Cerebellar nuclear complex (tissue), 1 donor: ENCODE data around the gene IQCK.

Experiments
- DNase-seq, 2 experiments: peaks; one replicate each; lab custom pipeline; 2025; lab: John Stamatoyannopoulos, UW

Gene IQCK

DNA sequence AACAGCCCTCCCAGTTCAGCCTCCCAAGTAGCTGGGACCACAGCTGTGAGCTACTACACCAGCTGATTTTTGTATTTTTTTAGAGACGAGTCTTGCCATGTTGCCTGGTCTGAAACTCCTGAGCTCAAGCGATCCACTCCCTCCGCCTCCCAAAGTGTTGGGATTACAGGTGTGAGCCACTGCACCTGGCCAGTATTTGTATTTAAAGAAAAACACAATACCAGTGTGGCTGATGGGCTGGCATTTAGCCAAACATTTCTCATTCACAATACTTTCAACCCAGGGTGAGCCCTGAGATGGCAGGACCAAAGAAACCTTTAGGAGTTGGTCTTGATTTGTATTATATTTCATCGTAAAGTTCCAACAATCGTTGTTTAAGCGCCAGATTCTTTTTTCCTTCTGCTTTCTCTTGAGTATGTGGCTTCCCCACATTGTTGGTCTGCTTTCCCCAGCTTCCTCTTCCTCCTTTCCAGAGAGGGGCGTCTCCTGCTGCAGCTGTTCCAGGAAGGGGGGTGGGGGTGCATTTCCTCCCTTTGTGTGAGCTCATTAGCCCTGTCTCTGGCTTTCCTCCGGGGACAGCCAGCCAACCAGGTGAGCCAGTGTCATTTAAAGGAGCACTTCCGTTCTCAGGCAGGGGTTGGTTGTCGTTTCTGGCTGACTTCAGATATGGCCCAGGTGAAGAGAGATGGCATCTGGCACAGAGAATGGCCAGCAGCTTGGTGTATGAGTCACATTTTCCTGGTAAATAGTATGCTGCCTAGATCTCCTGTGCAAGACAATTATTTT is 86.7 kb downstream of the IQCK start:
- DNase-seq = no peak

DNA sequence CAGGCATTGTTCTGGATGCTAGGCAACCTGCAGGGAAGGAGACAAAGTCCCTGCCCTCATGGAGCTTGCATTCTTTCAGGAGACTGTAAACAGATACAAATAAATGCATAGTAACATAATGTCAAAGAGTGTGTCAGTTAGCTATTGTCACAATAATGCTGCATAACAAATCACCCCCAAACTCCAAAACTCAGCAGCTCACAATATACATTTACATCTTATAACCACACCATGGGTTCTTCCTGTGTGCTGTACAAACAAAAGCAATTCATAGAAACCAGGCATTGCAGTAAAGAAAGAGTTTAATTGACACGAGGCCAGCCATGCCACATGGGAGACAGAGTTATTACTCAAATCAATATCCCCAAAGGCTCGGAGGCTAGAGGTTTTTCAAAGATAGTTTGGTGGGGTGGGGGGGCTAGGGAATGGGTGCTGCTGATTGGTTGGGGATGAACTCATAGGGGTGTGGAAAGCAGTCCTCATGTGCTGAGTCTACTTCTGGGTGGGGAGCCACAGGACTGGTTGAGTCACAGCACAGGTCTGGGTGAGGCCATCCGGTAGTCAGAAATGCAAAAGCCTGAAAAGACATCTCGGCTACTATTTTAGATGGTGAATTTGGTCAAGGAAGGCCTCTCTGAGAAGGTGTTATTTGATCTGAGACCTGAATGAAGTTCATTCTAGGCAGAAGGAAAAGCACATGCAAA is 87.5 kb downstream of the IQCK start:
- no peak for DNase-seq

DNA sequence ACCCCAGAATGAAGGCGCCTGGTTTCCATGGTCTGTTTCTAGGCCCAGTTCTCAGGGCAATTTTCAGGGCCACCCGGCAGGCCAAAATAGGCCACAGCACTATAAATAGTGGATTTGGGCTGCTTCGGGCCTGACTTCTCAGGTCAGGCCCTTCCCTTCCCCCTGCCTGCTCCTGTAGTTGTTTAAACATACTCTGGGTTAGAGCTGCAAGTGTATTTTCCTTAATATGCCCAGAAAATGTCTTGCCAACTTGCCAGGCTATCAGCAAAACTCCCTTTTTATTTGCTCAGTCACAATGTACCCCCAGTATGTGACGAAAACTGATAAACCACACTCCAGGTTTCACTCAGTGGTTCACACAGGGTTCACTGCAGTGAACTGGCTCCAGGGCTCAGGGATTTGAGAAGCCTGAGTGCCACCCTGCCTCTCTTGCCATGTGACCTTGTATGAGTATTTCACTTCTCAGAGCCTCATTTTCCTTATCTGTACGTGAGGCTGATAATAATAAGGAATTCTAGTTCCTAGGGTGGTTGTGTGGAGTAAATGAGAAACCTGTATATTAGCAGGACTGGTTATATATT is 90.1 kb downstream of the IQCK start:
- DNase-seq = no peak

DNA sequence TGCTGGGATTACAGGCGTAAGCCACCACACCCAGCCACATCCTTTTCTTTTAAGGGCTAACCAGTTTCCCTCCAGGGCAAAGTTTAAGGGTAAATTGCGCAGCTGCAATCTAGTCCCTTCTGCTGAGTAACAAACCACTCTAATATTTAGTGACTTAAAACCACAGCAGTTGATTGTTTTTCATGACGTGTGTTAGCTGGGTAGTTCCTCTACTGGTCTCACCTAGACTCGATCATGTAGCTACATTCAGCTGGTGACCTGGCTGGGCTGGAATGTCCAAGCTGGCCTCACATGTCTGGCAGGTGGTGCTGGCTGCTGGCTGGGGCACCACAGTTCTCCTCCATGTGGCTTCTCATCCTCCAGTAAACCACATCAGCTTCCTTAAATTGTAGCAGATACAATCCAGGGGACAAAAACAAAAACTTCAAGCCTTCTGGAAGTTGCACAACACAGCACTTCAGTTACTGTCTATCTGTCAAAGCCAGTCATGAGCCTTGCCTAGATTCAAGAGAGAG is 91.1 kb downstream of the IQCK start:
- no peak for DNase-seq

DNA sequence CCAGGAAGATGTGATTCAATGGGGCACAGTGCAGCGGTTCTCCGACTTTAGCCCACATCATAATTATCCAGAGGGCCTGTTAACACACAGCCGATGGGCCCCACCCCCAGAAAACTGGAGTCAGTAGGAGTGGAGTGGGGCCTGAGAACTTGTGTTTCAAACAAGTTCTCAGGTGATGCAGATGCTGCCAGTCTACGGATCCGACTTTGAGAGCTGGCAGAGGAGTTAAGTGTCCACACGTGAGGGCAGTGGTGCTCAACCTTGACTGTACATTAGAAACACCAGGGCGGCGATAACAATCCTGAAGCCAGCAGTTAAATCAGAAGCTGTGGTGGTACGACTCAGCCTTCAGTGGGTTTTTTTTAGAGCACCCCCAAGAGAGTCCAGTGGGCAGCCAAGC is 91.6 kb downstream of the IQCK start:
- DNase-seq = no peak

DNA sequence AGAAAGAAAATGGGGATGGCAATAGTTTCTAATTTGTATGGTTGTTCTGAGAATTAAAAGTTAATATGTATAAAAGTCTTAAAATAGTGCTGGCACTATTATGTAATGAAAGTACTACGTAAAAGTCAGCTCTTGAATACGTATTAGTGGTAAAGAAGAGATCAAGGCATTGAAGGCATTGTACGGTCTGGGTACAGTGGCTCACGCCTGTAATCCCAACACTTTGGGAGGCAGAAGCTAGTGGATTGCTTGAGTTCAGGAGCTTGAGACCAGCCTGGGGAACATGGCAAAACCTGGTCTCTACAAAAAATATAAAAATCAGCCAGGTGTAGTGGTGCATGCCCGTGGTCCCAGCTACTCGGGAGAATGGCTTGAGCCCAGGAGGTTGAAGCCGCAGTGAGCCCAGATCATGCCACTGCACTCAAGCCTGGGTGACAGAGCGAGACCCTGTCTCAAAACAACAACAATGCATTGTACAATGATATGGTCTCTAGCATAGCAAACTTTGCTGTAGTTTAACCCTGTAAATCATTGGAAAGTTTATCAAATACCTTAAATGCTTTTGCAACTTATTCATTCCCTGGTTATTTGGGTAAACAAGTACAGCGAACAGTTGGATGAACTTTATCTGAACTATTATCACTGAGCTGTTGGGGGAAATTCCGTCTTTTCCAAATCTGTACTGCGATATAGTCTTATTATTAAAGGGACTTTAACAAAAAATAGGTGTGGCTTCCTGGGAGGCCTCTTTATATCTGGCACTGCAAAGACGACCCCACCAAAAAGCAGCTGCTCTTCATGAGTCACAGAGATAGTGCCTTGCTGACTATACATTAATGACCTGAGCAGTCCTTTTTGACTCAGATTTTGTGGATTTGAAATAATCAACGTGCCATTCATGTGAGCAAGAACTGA is 93.0 kb downstream of the IQCK start:
- no peak for DNase-seq

DNA sequence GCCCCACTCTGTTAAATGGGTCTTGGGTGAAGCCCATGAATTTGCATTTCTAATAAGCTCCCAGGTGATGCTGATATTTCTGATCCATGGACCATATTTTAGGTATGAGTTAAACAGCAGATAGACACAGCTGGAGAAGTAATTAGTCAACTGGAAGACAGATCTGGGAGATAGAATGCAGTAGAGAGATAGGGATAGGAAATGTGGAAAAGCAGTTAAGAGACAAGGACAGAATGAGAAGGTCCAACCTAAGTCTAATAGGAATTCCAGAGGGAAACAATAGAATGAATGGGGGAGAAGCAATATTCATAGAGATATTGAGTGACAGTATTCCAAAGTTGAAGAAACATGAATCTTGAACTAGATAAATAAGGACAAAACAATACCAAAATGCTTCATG is 94.9 kb downstream of the IQCK start:
- no peak for DNase-seq

DNA sequence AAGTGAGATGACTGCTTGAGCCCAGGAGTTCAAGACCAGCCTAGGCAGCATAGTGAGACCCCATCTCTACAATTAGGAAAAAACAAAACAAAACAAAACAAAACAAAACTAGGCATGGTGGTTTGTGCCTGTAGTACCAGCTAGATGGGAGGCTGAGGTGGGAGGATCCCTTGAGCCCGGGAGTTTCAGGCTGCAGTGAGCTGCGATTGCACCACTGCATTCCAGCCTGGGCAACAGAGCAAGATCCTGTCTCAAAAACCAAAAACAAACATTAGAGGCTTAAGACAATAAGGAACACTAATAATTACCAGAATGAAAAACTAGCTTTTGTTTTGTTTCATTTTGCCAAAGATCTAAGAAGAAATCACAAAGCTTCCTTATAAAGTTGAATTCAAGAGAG is 97.3 kb downstream of the IQCK start:
- DNase-seq = no peak

DNA sequence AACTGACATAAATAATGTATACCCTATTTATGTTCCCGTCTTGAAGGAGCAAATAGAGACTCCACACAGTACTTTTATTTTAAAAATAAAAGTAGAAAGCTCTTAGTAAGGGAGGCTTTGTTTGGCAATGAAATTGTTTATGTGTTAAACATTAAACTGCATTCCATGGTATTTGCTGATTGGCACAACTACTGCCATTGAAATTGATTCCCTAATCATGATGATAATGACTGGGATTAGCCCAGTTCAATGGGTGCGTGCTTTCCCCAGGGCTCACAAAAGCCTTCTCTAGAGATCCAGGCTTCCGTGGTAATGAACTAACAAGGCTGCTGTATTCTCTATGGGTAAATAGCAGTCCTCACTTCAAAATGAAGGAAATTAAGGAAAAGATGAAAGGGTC is 99.1 kb downstream of the IQCK start:
- no peak for DNase-seq

DNA sequence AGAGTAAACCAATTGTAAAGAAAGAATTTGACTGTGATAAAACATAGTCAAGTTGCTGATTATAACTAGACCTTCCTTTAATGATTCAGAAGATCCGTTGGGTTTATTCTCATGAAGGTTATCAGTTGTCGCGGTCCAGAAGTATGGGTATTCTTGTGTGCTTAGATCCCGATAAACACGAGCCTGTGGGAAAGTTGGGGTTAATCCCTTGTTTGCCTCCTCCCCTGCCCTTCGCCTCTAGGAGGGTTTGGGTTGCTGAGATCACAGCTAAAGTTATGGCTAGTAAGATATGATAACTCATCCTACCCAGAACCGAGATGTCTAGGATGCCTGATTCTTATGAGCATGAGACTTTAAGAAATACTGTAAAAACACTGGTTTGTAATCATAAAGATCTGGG is 99.8 kb downstream of the IQCK start:
- no peak for DNase-seq

DNA sequence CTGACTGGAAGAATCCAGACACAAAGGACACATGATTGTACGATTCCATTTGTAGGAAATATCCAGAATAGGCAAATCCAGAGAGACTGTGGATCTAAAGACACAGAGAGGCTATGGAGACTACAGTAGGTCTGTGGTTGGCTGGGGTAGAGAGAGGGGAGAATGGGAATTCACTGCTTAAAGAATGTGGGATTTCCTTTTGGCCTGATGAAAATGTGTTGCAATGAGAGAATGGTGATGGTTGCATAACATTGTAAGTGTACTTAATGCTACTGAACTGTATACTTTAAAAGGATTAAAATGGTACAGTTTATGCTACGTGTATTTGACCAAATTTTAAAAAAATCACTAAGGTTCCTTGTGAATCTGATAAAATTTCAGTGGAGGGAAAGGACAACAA is 104.5 kb downstream of the IQCK start:
- no peak for DNase-seq

DNA sequence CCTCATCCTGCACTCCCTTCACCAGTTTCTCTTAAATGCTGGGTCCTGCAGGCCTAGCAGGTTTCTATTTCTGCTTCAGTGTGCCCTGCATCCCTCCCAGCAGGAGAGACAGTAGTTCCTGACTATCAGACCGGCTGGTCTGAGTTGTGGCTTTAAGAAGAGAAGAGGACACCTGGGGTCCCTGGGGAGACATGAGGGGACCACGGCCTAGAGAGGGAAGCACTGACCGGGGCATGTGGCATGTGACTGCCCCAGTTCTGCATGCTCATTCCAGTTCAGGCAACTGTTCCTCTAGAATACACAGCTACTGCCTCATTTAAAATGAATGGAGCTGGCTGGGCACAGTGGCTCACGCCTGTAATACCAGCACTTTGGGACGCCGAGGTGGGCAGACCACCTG is 105.3 kb downstream of the IQCK start:
- no peak for DNase-seq

DNA sequence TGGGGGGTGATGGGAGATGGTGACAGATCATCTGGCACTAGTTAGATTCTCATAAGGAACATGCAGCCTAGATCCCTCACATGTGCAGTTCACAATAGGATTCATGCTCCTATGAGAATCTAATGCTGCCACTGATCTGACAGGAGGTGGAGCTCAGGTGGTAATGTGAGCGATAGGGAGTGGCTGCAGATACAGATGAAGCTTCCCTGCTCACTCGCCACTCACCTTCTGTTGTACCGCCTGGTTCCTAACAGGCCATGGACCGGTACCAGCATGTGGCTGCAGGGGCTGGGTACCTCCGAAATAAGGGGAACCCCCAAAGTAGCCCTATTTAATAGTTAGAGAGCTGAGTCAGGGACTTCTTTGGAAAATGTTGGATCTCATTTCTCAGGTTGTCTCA is 106.1 kb downstream of the IQCK start:
- DNase-seq = no peak

DNA sequence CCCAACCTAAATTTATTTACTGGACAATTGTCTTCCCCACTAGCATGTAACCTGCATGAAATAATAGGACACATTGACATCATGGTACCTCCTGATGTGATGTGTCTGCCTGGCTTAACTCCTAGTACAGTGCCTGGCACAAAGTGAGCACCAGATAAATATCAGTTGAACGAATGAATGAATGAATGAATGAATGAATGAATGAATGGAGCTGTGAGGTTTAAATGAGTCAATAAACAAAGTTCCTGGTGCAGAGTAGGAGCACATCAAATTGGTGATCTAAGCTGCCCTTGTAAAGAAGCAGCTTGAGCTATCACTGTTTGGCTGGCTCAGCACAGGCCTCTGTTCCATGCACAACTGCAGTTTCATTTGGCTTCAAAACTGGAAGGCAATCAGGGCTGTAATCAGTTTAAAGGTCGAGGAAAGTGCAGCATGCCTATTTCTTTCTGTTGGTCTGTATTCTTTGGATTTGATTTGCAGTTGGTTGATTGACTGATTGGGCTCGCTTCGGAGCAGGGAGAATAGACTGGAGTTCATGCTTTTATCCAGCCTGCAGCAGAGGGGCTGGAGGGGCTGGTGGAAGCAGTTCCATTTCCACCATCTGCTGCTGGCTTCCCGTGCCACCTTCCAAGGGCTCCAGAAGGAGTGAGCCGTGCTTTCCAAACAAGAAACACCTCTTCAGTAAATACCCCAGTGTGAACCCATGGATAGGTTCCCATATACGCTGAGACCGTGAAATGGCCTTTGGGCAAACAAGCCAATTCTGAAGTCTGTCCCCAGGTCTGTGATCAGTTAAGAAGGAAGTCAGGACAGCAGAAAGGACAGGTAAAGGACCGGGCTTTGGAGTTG is 112.0 kb downstream of the IQCK start:
- no peak for DNase-seq

DNA sequence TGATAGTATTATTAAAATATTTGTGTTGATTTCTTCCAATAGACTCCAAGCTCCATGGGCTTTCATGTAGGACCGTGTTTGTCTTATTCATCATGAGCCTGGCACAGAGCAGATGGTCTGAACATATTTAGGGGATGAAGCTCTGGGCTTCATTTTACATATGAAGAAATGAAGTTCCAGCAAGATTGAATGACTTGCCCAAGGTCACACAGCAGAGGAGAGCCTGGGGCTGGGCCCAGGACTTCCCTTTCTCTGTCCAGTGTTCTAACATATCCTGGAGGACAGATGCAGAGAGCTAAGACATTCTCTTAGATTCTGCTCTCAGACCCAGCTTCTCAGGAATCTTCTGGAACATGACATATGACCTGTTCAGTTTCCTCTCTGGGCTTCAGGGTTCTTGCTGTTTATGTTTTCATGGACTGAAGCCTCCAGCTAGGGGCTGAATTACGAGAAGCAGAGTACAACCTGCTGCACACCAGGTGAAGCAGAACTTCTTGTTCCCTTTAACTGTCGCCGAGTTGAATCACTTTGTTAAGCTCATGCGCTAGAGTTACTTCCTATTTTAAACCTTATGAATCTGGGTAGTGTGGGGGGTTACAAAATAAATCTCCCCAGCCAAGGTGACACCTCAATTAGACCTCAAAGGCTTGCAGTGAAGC is 113.0 kb downstream of the IQCK start:
- DNase-seq = no peak

DNA sequence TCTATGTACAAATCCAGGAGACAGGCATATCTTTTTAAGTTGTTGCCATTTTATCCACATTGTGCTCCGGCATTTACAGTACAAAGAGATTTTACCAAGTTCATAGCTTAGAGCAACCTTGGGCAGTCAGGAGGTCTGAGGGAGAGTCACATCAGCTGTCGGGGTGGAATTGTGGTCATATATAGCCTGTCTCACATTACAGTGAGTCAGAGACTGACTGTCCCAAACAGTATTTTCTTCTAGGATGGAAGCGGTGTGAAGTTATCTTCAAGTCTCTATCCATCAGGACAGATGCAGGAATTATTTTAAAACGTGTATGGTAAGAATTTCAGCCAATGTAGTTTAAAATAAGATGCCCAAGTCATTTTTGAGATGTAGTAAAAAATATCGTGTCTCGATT is 113.6 kb downstream of the IQCK start:
- no peak for DNase-seq

DNA sequence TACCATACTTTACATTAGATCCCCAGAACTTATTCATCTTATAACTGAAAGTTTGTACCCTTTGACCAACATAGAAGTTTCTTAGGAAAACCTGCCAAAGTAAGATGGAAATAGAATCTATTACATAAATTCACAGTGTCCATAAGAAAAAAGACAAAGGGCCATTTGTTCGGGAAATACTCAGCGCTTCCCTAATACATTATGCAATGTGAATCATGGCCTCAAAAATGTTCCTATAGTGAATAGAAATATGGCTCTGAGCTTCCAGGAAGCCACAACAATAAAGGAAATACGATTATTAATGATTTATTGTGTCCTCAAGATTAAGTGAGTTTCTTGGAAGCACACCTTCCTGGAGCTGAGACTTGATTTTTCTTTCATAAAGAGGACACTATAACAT is 115.1 kb downstream of the IQCK start:
- no peak for DNase-seq

DNA sequence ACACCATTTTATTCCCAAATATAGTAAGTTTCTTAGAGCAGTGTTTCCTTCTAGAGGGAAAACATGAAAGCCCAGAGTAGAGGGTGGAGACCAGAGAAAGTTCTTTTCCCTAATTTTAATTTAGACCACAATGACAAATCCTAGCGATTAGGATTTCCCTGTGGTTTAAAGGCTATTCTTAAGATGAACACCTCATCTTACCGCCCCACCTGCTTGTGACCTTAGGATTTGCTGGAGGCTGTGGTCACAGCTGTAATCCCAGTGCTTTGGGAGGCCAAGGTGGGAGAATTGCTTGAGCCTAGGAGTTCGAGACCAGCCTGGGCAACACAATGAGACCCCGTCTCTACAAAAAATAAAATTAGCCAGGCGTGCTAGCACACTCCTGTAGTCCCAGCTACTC is 115.5 kb downstream of the IQCK start:
- no peak for DNase-seq

DNA sequence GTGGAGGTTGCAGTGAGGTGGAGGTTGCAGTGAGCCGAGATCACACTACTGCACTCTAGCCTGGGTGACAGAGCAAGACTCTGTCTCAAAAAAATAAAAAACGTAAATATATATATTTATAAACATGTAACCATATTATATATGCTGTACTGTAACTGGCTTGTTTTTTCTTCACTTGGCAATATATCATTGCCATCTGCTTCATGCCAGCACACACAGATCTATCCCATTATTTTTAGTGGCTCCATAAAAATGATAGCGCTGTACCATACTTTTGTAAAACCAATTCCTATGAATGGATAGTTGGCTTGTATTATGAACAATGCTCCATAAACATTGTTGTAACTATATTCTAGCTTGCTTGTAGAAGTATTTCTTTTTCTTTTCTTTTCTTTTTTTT is 117.1 kb downstream of the IQCK start:
- no peak for DNase-seq

DNA sequence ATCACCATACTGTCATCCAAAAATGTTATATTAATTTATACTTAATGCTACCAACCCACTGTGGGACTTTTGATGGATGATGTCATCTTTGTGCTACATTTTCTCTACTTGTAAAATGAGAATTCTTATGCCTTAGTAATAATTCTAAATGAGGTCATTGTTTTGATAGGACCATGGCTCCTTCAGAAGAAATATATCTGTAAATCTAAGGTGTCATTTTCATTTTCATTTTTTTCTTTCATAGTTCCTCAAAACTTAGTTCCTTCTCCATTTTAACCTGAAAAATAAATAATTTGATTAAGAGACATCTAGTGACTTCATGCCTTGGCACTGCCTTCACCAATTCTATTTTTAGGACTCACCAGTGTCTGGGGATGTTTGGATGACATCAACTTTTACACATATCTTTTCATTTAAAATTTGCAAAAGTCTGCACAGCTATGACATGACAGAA is 117.9 kb downstream of the IQCK start:
- DNase-seq = no peak
